ENCODE measurements around the gene KCNG3. TPM values are rescaled to one million over a fixed set of nuclear protein-coding genes. Genes with fewer than 3 reads are reported as not detected.

Gene KCNG3
- total RNA-seq, 1 experiment from 2014 or later, result 5.4 TPM

DNA sequence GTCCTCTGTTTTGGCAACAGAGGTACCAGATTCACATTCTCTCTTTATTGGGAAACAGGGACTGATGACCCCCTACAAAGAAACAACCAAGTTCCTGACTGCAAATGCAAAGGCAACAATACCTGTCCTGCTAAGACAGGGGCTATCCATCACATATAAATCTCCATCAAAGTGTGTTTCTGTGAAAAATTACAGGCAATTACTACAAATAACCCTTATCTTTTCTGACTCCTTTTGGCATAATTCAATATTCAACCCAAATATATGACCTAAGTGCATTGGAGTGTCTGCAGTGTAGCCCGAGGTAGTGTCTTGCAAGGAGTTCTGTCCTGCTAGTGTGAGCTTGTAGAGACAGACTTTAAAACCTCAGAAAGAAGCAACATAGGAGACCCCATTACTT lies 35.4 kb downstream of the KCNG3 start:
- H3K27ac ChIP-seq, result no peak overlapping the region
- no peak overlapping the region for H3K4me3 ChIP-seq
- H3K9me3 ChIP-seq (replicated peaks), result no peaks in the 10 kb centered on the region
- no peaks in the 10 kb centered on the region for H3K4me1 ChIP-seq (replicated peaks)
- DNase-seq (ENCODE audit: low read depth in 1 of 2, low spot score in 2 of 2), result no peak
- no peaks in the 10 kb centered on the region for H3K27me3 ChIP-seq (replicated peaks)
- H3K36me3 ChIP-seq, result no peaks in the 10 kb centered on the region

- H3K27me3 ChIP-seq (replicated peaks), result no peaks in the 10 kb centered on the region
- H3K4me3 ChIP-seq, result no peak overlapping the region
- no peaks in the 10 kb centered on the region for H3K9me3 ChIP-seq (replicated peaks)
Observed at GRCh38 chr2:42457011-42457410, 36.8 kb downstream of the KCNG3 start.

GRCh38 chr2:42456126-42456839 lies 37.5 kb downstream of the KCNG3 start:
- no peak overlapping the region for H3K4me3 ChIP-seq
- H3K4me1 ChIP-seq (replicated peaks), result no peaks in the 10 kb centered on the region
- no peaks in the 10 kb centered on the region for H3K27me3 ChIP-seq (replicated peaks)
- no peak for DNase-seq (ENCODE audit: low read depth in 1 of 2, low spot score in 2 of 2)
- H3K9me3 ChIP-seq (replicated peaks), result no peaks in the 10 kb centered on the region
- no peaks in the 10 kb centered on the region for H3K36me3 ChIP-seq
- H3K27ac ChIP-seq, result no peak overlapping the region

More at GRCh38 chr2:42457011-42457410, 36.8 kb downstream of the KCNG3 start:
- Histone ChIP-seq H3K4me1 (replicated peaks) (no peaks in the 10 kb centered on the region), H3K27ac (no peak overlapping the region), H3K36me3 (no peaks in the 10 kb centered on the region)
- DNase-seq (ENCODE audit: low read depth in 1 of 2, low spot score in 2 of 2), result no peak

DNA sequence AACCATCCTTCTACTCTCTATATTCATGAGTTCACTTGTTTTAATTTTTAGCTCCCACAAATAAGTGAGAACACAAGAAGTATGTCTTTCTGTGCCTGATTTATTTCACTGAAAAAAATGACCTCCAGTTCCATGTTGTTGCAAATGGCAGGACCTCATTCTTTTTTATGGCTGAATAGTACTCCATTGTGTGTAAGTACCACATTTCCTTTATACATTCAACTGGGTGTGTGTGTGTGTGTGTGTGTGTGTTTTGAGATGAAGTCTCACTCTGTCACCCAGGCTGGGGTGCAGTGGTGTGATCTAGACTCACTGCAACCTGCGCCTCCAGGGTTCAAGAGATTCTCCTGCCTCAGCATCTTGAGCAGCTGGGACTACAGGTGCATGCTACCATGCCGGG lies 41.2 kb downstream of the KCNG3 start:
- no peaks in the 10 kb centered on the region for H3K36me3 ChIP-seq
- no peak overlapping the region for H3K27ac ChIP-seq
- H3K4me3 ChIP-seq, result no peak overlapping the region
- no peaks in the 10 kb centered on the region for H3K9me3 ChIP-seq (replicated peaks)
- no peaks in the 10 kb centered on the region for H3K27me3 ChIP-seq (replicated peaks)
- no peak for DNase-seq (ENCODE audit: low read depth in 1 of 2, low spot score in 2 of 2)
- peaks cover 4% of the 10 kb centered on the region; the same call in 1 of the 2 replicates for H3K4me1 ChIP-seq (replicated peaks)

DNA sequence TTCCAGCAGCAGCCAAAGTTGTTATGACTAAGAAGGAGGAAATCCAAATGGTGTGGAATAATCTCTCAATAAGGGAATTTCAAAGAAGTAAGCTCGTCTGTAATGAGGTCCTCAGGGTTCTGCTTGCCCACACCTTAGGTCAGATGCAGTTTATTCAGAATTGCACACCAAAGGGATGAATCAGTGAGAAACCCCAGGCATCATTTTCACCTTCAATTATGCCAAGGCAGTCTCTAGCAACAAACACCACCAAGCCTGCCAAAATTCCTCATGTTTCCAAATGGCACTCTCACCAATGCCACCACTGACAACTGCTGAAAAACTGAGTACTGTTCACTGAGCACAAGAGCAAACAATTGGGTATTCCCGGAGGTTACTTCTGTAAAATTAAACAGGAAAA lies 43.6 kb downstream of the KCNG3 start:
- H3K27ac ChIP-seq, result no peak overlapping the region
- no peaks in the 10 kb centered on the region for H3K9me3 ChIP-seq (replicated peaks)
- H3K4me1 ChIP-seq (replicated peaks), result peaks cover 12% of the 10 kb centered on the region
- H3K36me3 ChIP-seq, result no peaks in the 10 kb centered on the region
- no peak for DNase-seq (ENCODE audit: low read depth in 1 of 2, low spot score in 2 of 2)
- no peaks in the 10 kb centered on the region for H3K27me3 ChIP-seq (replicated peaks)
- no peak overlapping the region for H3K4me3 ChIP-seq

- H3K4me1 ChIP-seq (replicated peaks), result peaks cover 12% of the 10 kb centered on the region
Observed at GRCh38 chr2:42449163-42450087, 44.4 kb downstream of the KCNG3 start.

DNA sequence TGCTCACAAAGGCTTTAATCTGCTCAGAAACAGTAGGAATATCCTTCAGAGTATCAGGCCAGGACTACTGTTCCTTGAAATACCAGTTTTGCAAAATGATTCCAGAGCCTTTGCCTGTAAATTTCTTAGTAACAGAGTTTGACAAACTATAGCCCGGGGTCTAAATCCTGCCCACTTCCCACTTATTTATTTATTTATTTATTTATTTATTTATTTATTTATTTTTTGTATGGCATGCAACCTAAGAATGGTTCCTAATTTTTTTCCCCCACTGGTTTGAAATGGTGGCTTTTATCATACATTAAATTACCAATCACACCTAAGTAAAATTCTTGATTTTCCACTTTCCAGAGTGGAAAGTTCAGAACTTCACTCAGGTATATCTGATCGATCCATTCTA lies 45.6 kb downstream of the KCNG3 start:
- no peaks in the 10 kb centered on the region for H3K9me3 ChIP-seq (replicated peaks)
- no peak for DNase-seq (ENCODE audit: low read depth in 1 of 2, low spot score in 2 of 2)

More at GRCh38 chr2:42449163-42450087, 44.4 kb downstream of the KCNG3 start:
- no peak overlapping the region for H3K4me3 ChIP-seq
- H3K27me3 ChIP-seq (replicated peaks), result no peaks in the 10 kb centered on the region
- DNase-seq (ENCODE audit: low read depth in 1 of 2, low spot score in 2 of 2), result no peak
- no peak overlapping the region for H3K27ac ChIP-seq
- no peaks in the 10 kb centered on the region for H3K9me3 ChIP-seq (replicated peaks)
- H3K36me3 ChIP-seq, result no peaks in the 10 kb centered on the region

DNA sequence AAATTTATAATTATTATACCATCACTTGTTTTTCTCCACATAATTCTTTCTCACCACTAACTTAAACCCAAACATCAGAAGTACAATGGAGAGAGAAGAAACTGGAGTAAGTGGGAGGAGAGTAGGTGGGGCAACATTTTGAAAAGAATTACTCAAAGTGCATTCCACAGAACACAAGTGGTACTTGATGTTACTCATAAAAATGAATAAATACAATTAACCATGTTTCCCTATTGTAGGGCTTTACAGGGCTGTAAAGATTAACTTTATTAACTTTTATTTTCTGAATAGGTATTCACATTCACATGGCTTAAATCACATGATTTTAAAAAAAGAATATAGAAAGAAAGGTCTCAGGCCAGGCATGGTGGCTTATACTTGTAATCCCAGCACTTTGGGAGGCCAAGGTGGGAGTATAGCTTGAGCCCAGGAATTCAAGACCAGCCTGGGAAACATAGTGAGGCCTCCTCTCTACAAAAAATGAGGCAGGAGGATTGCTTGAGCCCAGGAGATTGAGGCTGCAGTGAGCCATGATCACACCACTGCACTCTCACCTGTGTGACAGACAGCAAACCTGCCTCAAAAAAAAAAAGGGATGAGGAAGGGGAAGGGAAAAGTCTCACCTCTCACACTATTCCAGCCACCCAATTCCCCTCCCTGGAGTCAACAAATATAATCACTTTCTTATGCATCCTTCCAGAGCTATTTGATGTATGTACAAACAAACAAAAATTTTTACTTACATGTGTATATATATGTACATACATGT lies 47.1 kb downstream of the KCNG3 start:
- Histone ChIP-seq H3K36me3 (no peaks in the 10 kb centered on the region), H3K9me3 (replicated peaks) (no peaks in the 10 kb centered on the region), H3K27me3 (replicated peaks) (no peaks in the 10 kb centered on the region), H3K27ac (no peak overlapping the region), H3K4me1 (replicated peaks) (peaks cover 12% of the 10 kb centered on the region), H3K4me3 (no peak overlapping the region)
- peak in 1 of 2 experiments; percentile 42 for DNase-seq (ENCODE audit: low read depth in 1 of 2, low spot score in 2 of 2)

More for the DNA sequence above, 45.6 kb downstream of the KCNG3 start:
- Histone ChIP-seq H3K27ac (no peak overlapping the region), H3K36me3 (no peaks in the 10 kb centered on the region), H3K4me3 (no peak overlapping the region), H3K4me1 (replicated peaks) (peaks cover 12% of the 10 kb centered on the region), H3K27me3 (replicated peaks) (no peaks in the 10 kb centered on the region)

DNA sequence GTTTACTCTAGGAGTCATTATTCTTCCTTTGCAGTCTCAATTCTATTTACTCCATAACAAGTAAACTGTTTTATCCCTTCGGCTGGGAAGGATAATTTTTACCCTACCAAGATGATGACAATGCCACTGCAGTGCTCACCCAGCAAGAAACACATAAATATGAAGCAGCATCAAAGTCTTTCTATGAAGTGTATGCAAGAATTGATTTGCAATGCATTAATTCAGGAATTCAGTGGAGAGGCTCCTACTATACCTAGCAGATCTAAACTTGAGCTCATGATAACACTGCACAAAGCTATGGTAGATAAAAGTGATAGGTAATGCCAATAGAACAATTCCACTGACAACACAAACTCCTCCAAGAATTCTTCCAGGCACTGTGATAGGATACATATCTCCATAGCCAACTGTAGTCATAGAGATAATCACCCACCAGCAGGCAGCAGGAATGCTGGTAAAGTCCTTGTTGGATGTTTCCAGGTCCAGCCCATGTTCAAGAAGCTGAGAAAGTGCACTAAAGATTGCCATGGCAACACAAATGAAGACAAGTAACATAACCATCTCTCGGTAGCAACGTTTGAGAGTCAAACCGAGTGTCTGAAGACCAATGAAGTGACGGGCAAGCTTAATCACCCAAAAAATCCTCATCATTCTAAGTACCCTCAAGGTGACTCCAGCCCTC lies 49.9 kb downstream of the KCNG3 start:
- H3K4me1 ChIP-seq (replicated peaks), result peaks cover 9% of the 10 kb centered on the region
- H3K9me3 ChIP-seq (replicated peaks), result no peaks in the 10 kb centered on the region
- DNase-seq (ENCODE audit: low read depth in 1 of 2, low spot score in 2 of 2), result no peak
- no peak overlapping the region for H3K27ac ChIP-seq
- no peaks in the 10 kb centered on the region for H3K36me3 ChIP-seq
- no peaks in the 10 kb centered on the region for H3K27me3 ChIP-seq (replicated peaks)
- no peak overlapping the region for H3K4me3 ChIP-seq

DNA sequence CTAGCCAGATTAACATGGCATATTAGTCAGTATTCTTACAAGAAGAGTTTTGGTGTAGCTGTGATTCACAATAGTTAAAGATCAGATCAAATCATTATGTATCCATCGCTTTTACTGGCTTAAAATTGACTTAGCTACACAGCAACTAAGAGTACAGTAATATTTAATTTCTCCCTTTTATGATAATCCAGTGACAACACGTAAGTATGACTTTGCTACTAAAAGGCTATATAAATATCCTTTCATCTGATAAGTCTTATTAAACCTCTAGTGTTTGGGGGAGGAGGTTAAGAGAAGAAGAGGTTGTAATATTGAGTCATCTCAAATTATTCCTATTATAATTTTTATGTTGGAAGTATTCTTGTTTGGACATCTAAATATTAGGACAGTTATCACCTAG lies 51.0 kb downstream of the KCNG3 start:
- H3K36me3 ChIP-seq, result no peaks in the 10 kb centered on the region
- H3K4me3 ChIP-seq, result no peak overlapping the region
- H3K4me1 ChIP-seq (replicated peaks), result peaks cover 9% of the 10 kb centered on the region
- H3K27ac ChIP-seq, result no peak overlapping the region
- DNase-seq (ENCODE audit: low read depth in 1 of 2, low spot score in 2 of 2), result no peak
- no peaks in the 10 kb centered on the region for H3K27me3 ChIP-seq (replicated peaks)
- no peaks in the 10 kb centered on the region for H3K9me3 ChIP-seq (replicated peaks)

- Histone ChIP-seq H3K9me3 (replicated peaks) (no peaks in the 10 kb centered on the region), H3K4me3 (no peak overlapping the region), H3K36me3 (no peaks in the 10 kb centered on the region), H3K27me3 (replicated peaks) (no peaks in the 10 kb centered on the region), H3K27ac (no peak overlapping the region), H3K4me1 (replicated peaks) (no peaks in the 10 kb centered on the region; the same call in 1 of the 2 replicates)
- no peak for DNase-seq (ENCODE audit: low read depth in 1 of 2, low spot score in 2 of 2)
Observed at GRCh38 chr2:42438685-42439084, 55.1 kb downstream of the KCNG3 start.

DNA sequence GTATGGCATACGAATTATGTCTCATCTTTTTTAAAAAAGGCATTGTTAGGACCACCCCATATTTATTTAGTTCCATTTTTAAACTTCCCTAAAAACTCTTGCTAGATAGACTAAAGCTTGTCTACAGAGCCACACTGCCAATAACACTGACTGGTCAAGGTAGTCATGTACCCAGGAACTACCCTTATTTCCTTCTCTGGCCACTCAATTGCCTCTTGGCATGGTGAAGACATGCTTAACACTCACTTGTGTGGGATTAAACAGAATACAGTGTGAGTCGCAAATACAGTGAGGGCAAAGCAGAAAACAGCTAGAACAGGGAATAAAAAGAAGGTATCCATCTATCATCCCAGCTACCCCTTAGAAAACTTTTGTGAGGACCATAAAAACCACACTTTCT lies 57.4 kb downstream of the KCNG3 start:
- DNase-seq (ENCODE audit: low read depth in 1 of 2, low spot score in 2 of 2), result no peak
- H3K27me3 ChIP-seq (replicated peaks), result no peaks in the 10 kb centered on the region
- no peaks in the 10 kb centered on the region; the same call in 1 of the 2 replicates for H3K4me1 ChIP-seq (replicated peaks)
- no peak overlapping the region for H3K4me3 ChIP-seq
- H3K36me3 ChIP-seq, result no peaks in the 10 kb centered on the region
- H3K9me3 ChIP-seq (replicated peaks), result no peaks in the 10 kb centered on the region
- no peak overlapping the region for H3K27ac ChIP-seq

DNA sequence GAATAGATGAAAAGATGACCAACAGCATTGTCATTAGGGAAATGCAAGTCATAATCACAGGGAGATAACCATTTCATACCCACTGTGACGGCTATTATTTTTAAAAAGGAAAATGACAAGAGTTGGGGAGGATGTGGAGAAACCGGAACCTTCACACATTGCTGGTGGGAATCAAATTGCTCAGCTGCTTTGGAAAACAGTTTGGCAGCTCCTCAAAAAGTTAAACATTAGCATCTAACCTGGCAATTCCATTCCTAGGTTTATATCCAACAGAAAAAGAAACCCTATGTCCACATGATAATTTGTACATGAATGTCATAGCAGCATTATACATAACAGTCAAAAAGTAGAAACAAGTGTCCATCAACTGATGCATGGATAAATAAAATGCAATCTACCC lies 58.2 kb downstream of the KCNG3 start:
- no peaks in the 10 kb centered on the region for H3K36me3 ChIP-seq
- no peak overlapping the region for H3K27ac ChIP-seq
- DNase-seq (ENCODE audit: low read depth in 1 of 2, low spot score in 2 of 2), result no peak
- H3K4me1 ChIP-seq (replicated peaks), result no peaks in the 10 kb centered on the region; the same call in 1 of the 2 replicates
- H3K9me3 ChIP-seq (replicated peaks), result no peaks in the 10 kb centered on the region
- no peaks in the 10 kb centered on the region for H3K27me3 ChIP-seq (replicated peaks)
- H3K4me3 ChIP-seq, result no peak overlapping the region
